H1 (cell line): ENCODE data around the gene OR8B4. TPM values are rescaled to one million over a fixed set of nuclear protein-coding genes. Genes with fewer than 3 reads are reported as not detected.
A peak's percentile ranks its signal among the peaks of the same experiment; 100 is the strongest.

Experiments used
- CTCF ChIA-PET: fragments of 300-600 bp; sonication (Branson Sonifier 250); formaldehyde crosslinking; loops from one replicate; lab custom pipeline; 2021; ENCODE audit not compliant: partially characterized antibody; lab: Charles Lee
- POLR2A ChIA-PET: fragments of 300-600 bp; sonication (Branson Sonifier 250); formaldehyde crosslinking; loops from one replicate; lab custom pipeline; 2021; ENCODE audit warnings: inconsistent platforms; ENCODE audit not compliant: partially characterized antibody; lab: Charles Lee
- DNase-seq, 2 experiments: peaks; one replicate each; pipeline versions ENCODE4 v3.0.0 to v3.0.0-alpha.2; 2010 to 2022; ENCODE audit warnings: low spot score in 2 of 2, low read depth in 1 of 2, mixed read lengths in 1 of 2
- FAIRE-seq: peaks from 2 replicates; lab custom pipeline; 2011; peaks lifted over from hg19 to GRCh38; lab: Jason Lieb, UNC
- H2AFZ ChIP-seq: 2 replicates; pipeline ENCODE4 v1.8.1; 2012; ENCODE audit warnings: low read length, inconsistent platforms
- H2AK5ac ChIP-seq: 2 replicates; pipeline ENCODE4 v1.6.1; 2013; ENCODE audit warnings: low read depth, low read length
- H2BK120ac ChIP-seq: replicated peaks from 2 replicates; pipeline ENCODE3; 2013; ENCODE audit warnings: low read depth, low read length, inconsistent platforms
- H2BK12ac ChIP-seq: 2 replicates; pipeline ENCODE4 v1.6.1; 2013; ENCODE audit warnings: low read depth, low read length
- H2BK15ac ChIP-seq: 2 replicates; pipeline ENCODE4 v1.6.1; 2013; ENCODE audit warnings: low read length
- H2BK20ac ChIP-seq: 2 replicates; pipeline ENCODE4 v1.6.1; 2013; ENCODE audit warnings: low read length
- H2BK5ac ChIP-seq: 2 replicates; pipeline ENCODE4 v1.6.1; 2013; ENCODE audit warnings: low read depth, low read length
- H3K14ac ChIP-seq: 2 replicates; pipeline ENCODE4 v1.6.1; 2013; ENCODE audit warnings: inconsistent platforms; ENCODE audit not compliant: insufficient read length
- H3K18ac ChIP-seq: 2 replicates; pipeline ENCODE4 v1.6.1; 2013; ENCODE audit warnings: low read length; ENCODE audit errors: extremely low read depth
- H3K23ac ChIP-seq: 2 replicates; pipeline ENCODE4 v1.6.1; 2013; ENCODE audit warnings: inconsistent platforms; ENCODE audit not compliant: insufficient read length
- H3K23me2 ChIP-seq: 2 replicates; pipeline ENCODE4 v1.6.1; 2013; ENCODE audit warnings: low read depth, low read length
- H3K27ac ChIP-seq: 2 replicates; pipeline ENCODE4 v1.6.1; 2011; ENCODE audit warnings: low read depth, low read length, inconsistent platforms
- H3K27me3 ChIP-seq, 4 experiments: replicated peaks in 1 of 4; 1 replicate in 1 of 4; 2 replicates in 3 of 4; pipeline versions ENCODE4 v1.6.1 to v1.8.1; 2011 to 2013; ENCODE audit warnings: low read length in 3 of 4, mild to moderate bottlenecking in 3 of 4, inconsistent platforms in 2 of 4, mixed read lengths in 2 of 4, moderate library complexity in 1 of 4; ENCODE audit not compliant: control insufficient read depth in 3 of 4, insufficient read depth in 3 of 4; ENCODE audit errors: extremely low read depth in 1 of 4
- H3K36me3 ChIP-seq, 4 experiments: 2 replicates each; pipeline versions ENCODE4 v1.6.1 to v1.8.1; 2011 to 2013; ENCODE audit warnings: mild to moderate bottlenecking in 4 of 4, low read length in 3 of 4, moderate library complexity in 2 of 4, control low read depth in 1 of 4, inconsistent platforms in 1 of 4; ENCODE audit not compliant: insufficient read depth in 4 of 4, control insufficient read depth in 2 of 4
- H3K4ac ChIP-seq: replicated peaks from 2 replicates; pipeline ENCODE3; 2013; ENCODE audit warnings: low read length, low read depth, mixed read lengths, inconsistent platforms; ENCODE audit not compliant: insufficient read length
- H3K4me1 ChIP-seq, 4 experiments: replicated peaks in 1 of 4; 1 replicate in 1 of 4; 2 replicates in 3 of 4; pipeline versions ENCODE4 v1.6.1 to v1.8.1; 2011 to 2013; ENCODE audit warnings: low read length in 3 of 4, inconsistent platforms in 2 of 4, mixed read lengths in 1 of 4; ENCODE audit not compliant: insufficient read depth in 4 of 4, control insufficient read depth in 3 of 4
- H3K4me2 ChIP-seq, 2 experiments: 2 replicates each; pipeline versions ENCODE4 v1.6.1 to v1.8.1; 2011 to 2013; ENCODE audit warnings: low read depth in 2 of 2, low read length in 2 of 2, control low read depth in 1 of 2, inconsistent platforms in 1 of 2, mild to moderate bottlenecking in 1 of 2; ENCODE audit not compliant: insufficient read depth in 1 of 2
- H3K4me3 ChIP-seq, 4 experiments: fragments of 200-600, 300-600 bp in 1 of 4; sonication (generic), shearing (Covaris generic), sonication (Bioruptor Twin) in 1 of 4; 2 replicates each; pipeline versions ENCODE4 v1.5.1 to v1.8.1; 2011 to 2016; ENCODE audit warnings: low read length in 4 of 4, low read depth in 3 of 4, control low read depth in 2 of 4, inconsistent platforms in 2 of 4, mild to moderate bottlenecking in 2 of 4, mixed read lengths in 1 of 4, moderate library complexity in 1 of 4; ENCODE audit not compliant: insufficient read depth in 2 of 4; ENCODE audit errors: extremely low read depth in 1 of 4
- H3K56ac ChIP-seq: replicated peaks from 2 replicates; pipeline ENCODE3; 2013; ENCODE audit warnings: low read depth, mild to moderate bottlenecking, mixed read lengths, low read length, inconsistent platforms; ENCODE audit not compliant: insufficient read length
- H3K79me1 ChIP-seq: 2 replicates; pipeline ENCODE4 v1.6.1; 2013; ENCODE audit warnings: low read depth, low read length, control low read depth
- H3K79me2 ChIP-seq, 2 experiments: 2 replicates each; pipeline versions ENCODE4 v1.6.1 to v1.8.1; 2012 to 2013; ENCODE audit warnings: low read length in 2 of 2, mild to moderate bottlenecking in 2 of 2, inconsistent platforms in 1 of 2; ENCODE audit not compliant: insufficient read depth in 2 of 2, control insufficient read depth in 1 of 2
- H3K9ac ChIP-seq, 4 experiments: replicated peaks in 1 of 4; 1 replicate in 1 of 4; 2 replicates in 3 of 4; pipeline versions ENCODE4 v1.6.1 to v1.8.1; 2011 to 2013; ENCODE audit warnings: low read depth in 3 of 4, low read length in 3 of 4, control low read depth in 2 of 4, mild to moderate bottlenecking in 2 of 4, moderate library complexity in 2 of 4, inconsistent platforms in 1 of 4; ENCODE audit errors: extremely low read depth in 1 of 4
- H3K9me3 ChIP-seq, 2 experiments: 2 replicates each; pipeline versions ENCODE4 v1.6.1 to v1.8.1; 2012 to 2013; ENCODE audit warnings: mild to moderate bottlenecking in 2 of 2, moderate library complexity in 2 of 2, control low read depth in 1 of 2, inconsistent platforms in 1 of 2, low read depth in 1 of 2, low read length in 1 of 2, mixed read lengths in 1 of 2; ENCODE audit not compliant: insufficient read depth in 2 of 2
- H4K20me1 ChIP-seq, 2 experiments: replicated peaks in 1 of 2; 2 replicates each; pipeline versions ENCODE3 to v1.8.1; 2011 to 2013; ENCODE audit warnings: inconsistent platforms in 2 of 2, low read length in 2 of 2, mild to moderate bottlenecking in 1 of 2; ENCODE audit not compliant: insufficient read depth in 2 of 2, control insufficient read depth in 1 of 2
- H4K5ac ChIP-seq: 2 replicates; pipeline ENCODE4 v1.6.1; 2013; ENCODE audit warnings: low read length, low read depth, mixed read lengths, inconsistent platforms; ENCODE audit not compliant: insufficient read length
- H4K8ac ChIP-seq: 2 replicates; pipeline ENCODE4 v1.8.0; 2013; ENCODE audit warnings: mild to moderate bottlenecking, moderate library complexity, low read length, inconsistent platforms; ENCODE audit not compliant: insufficient read depth; ENCODE audit errors: extremely low read depth
- H4K91ac ChIP-seq: replicated peaks from 2 replicates; pipeline ENCODE3; 2013; ENCODE audit warnings: low read length, mixed read lengths, inconsistent platforms; ENCODE audit not compliant: insufficient read length
- CHD2 ChIP-seq: IDR thresholded peaks from 2 replicates; pipeline ENCODE4 v1.6.1; 2012; ENCODE audit warnings: low read length, improper control_type of control experiment
- POU5F1 ChIP-seq: IDR thresholded peaks from 2 replicates; pipeline ENCODE4 v1.6.1; 2011; ENCODE audit warnings: low read depth, mild to moderate bottlenecking, low read length, moderate library complexity
- RAD21 ChIP-seq, 2 experiments: IDR thresholded peaks in 1 of 2; conservative IDR thresholded peaks in 1 of 2; 2 replicates each; pipeline ENCODE4 v1.6.1; 2011; ENCODE audit warnings: low read depth in 2 of 2, low read length in 2 of 2, improper control_type of control experiment in 1 of 2, inconsistent platforms in 1 of 2, mild to moderate bottlenecking in 1 of 2, moderate library complexity in 1 of 2
- WGBS, 2 experiments: shearing (Covaris generic) in 1 of 2; methylation state at CpG; one replicate each; pipeline versions ENCODE4 v1.1.6 to v1.1.7; 2013 to 2015; ENCODE audit warnings: low lambda C conversion rate in 2 of 2, mixed read lengths in 2 of 2, inconsistent platforms in 1 of 2, low coverage in 1 of 2, missing lambda C conversion rate in 1 of 2; ENCODE audit not compliant: insufficient replicate concordance in 2 of 2, insufficient coverage in 1 of 2, insufficient read length in 1 of 2; ENCODE audit errors: extremely low coverage in 1 of 2, missing lambda C conversion rate in 1 of 2; 5-methylcytosine and 5-hydroxymethylcytosine counted together
- polyA plus RNA-seq, 7 experiments: library from polyadenylated mRNA; depleted of rRNA in 3 of 7; stranded (reverse) in 5 of 7; unstranded in 2 of 7; fragments of >200 nt in 5 of 7; fragments of 200-250 nt in 2 of 7; gene quantifications; 1 replicate in 5 of 7; 2 replicates in 1 of 7; 4 replicates in 1 of 7; pipeline versions ENCODE4 v1.2.1 to v1.2.3, GENCODE V29; 2011 to 2013; ENCODE audit warnings: missing spikeins in 2 of 7, mixed read lengths in 2 of 7
- total RNA-seq: library from RNA; stranded (reverse); fragmentation: NEBNext Ultra II Directional; extraction: Animal tissue kit (Norgen Biotek cat#: 25700); gene quantifications from 2 replicates; pipeline ENCODE4 v1.2.1, GENCODE V29; 2021

The OR8B4 gene
- total and polyA plus RNA-seq, 2 of the 8 experiments (the other 6 are each of a cell fraction or from before 2014, with no cell fraction given): not detected

GRCh38 chr11:124463990-124464389 lies 39.3 kb upstream of the OR8B4 start:
- no peak overlapping the region for H3K4me2 ChIP-seq
- no peak overlapping the region for H2BK120ac ChIP-seq
- H3K14ac ChIP-seq: no peak overlapping the region
- FAIRE-seq (no peak), DNase-seq (no peak)
- H2AK5ac ChIP-seq: no peak overlapping the region
- CTCF ChIA-PET: interaction anchor here (0.8 kb wide), 1 partner anchor 73 kb away, joined by 3 read pairs; no protein-coding TSS in a partner anchor
- no peak overlapping the region for H3K23ac ChIP-seq
- no peak overlapping the region for H3K27ac ChIP-seq
- no peaks in the 10 kb centered on the region for H3K36me3 ChIP-seq
- no peak overlapping the region for H4K8ac ChIP-seq
- POLR2A ChIA-PET: interaction anchor here (1.4 kb wide), 1 partner anchor 18 kb away, joined by 5 read pairs; no protein-coding TSS in a partner anchor
- H4K20me1 ChIP-seq: no peaks in the 10 kb centered on the region
- 84% methylated on average over 5 of the region's 5 CpGs; no CpG with 5 or more reads in 1 of the 2 experiments for WGBS, 2 experiments
- no peak overlapping the region for H3K4ac ChIP-seq
- no peak overlapping the region for H2BK12ac ChIP-seq
- H3K18ac ChIP-seq: no peak overlapping the region
- H2BK20ac ChIP-seq: no peak overlapping the region
- no peak overlapping the region for H2BK5ac ChIP-seq
- H2BK15ac ChIP-seq: no peak overlapping the region
- no peaks in the 10 kb centered on the region for H3K27me3 ChIP-seq
- H3K56ac ChIP-seq: no peak overlapping the region
- no peaks in the 10 kb centered on the region for H3K4me1 ChIP-seq
- no peaks in the 10 kb centered on the region for H3K79me1 ChIP-seq
- no peak overlapping the region for H4K5ac ChIP-seq
- H3K23me2 ChIP-seq: no peaks in the 10 kb centered on the region
- TF ChIP-seq CHD2 (no peak), RAD21 (IDR thresholded peaks at IDR 0.05 in 1 of 2, conservative IDR thresholded peaks at IDR 0.05 in 1 of 2; ENCODE audit: low read depth in 2 of 2, low read length in 2 of 2) (peak in 1 of 2 experiments; percentile 1; a peak in 1 of 4 replicates), POU5F1 (no peak)
- peaks cover 0 to 2% of the 10 kb centered on the region in 2 experiments; a peak in 1 of 4 replicates for H3K9me3 ChIP-seq
- no peaks in the 10 kb centered on the region for H3K79me2 ChIP-seq
- H3K9ac ChIP-seq: no peak overlapping the region
- H4K91ac ChIP-seq: no peak overlapping the region
- no peak overlapping the region for H2AFZ ChIP-seq
- no peak overlapping the region for H3K4me3 ChIP-seq
